K562 (cell line): Measurements from ENCODE around the gene SPPL3. TPM values are rescaled to one million over a fixed set of nuclear protein-coding genes. Genes with fewer than 3 reads are reported as not detected.

Source experiments
- ATAC-seq: fragments of 200-7000 bp; cut with Tn5 transposase; 3 replicates; pipeline ENCODE4 v1.9.1; 2020; ENCODE audit warnings: moderate library complexity
- BruUV-seq: library from RNA; stranded (reverse); fragments of 400-500 nt; replicated peaks from 2 replicates; lab custom pipeline; 2021; lab: Mats Ljungman, UMichigan
- CTCF ChIA-PET: fragments of 300-600 bp; formaldehyde crosslinking; extraction: SDS; loops from one replicate; lab custom pipeline; 2021; ENCODE audit warnings: low intra/inter-chr PET ratio; lab: Yijun Ruan, JAX
- POLR2A ChIA-PET: fragments of 300-600, 350-650 bp; sonication (Branson Sonifier 250); formaldehyde crosslinking; extraction: SDS; loops from one replicate; lab custom pipeline; 2021; ENCODE audit warnings: antibody characterized with exemption, inconsistent platforms; lab: Yijun Ruan, JAX
- DNase-seq, 4 experiments: peaks; one replicate each; pipeline versions ENCODE4 v3.0.0 to v3.0.0-alpha.2; 2011 to 2018; ENCODE audit warnings: low spot score in 3 of 4, mixed read lengths in 3 of 4; ENCODE audit errors: extremely low read depth in 1 of 4
- FAIRE-seq: peaks from 2 replicates; lab custom pipeline; 2011; peaks lifted over from hg19 to GRCh38; lab: Jason Lieb, UNC
- H2AFZ ChIP-seq: 2 replicates; pipeline ENCODE4 v1.6.0; 2011; ENCODE audit warnings: low read depth, low read length, control low read depth, inconsistent platforms
- H3K27ac ChIP-seq: fragments of 200-600 bp; 3 replicates; pipeline ENCODE4 v1.8.0; 2011; ENCODE audit warnings: low read depth, mild to moderate bottlenecking, control low read depth, inconsistent platforms, low read length, moderate library complexity, mixed read lengths; ENCODE audit errors: extremely low read depth
- H3K27me3 ChIP-seq, 2 experiments: fragments of 300-600 bp in 1 of 2; 2 replicates in 1 of 2; 3 replicates in 1 of 2; pipeline versions ENCODE4 v1.6.0 to v1.8.0; 2011; ENCODE audit warnings: inconsistent platforms in 2 of 2, low read length in 2 of 2, mild to moderate bottlenecking in 1 of 2, mixed read lengths in 1 of 2, moderate library complexity in 1 of 2; ENCODE audit not compliant: control insufficient read depth in 2 of 2, insufficient read depth in 2 of 2
- H3K36me3 ChIP-seq: fragments of 300-600 bp; 3 replicates; pipeline ENCODE4 v1.8.0; 2011; ENCODE audit warnings: mild to moderate bottlenecking, low read length, inconsistent platforms; ENCODE audit not compliant: control insufficient read depth, insufficient read depth
- H3K4me1 ChIP-seq, 2 experiments: fragments of 200-600 bp in 1 of 2; replicated peaks in 1 of 2; 2 replicates in 1 of 2; 3 replicates in 1 of 2; pipeline versions ENCODE4 v1.5.1 to v1.8.0; 2011; ENCODE audit warnings: inconsistent platforms in 2 of 2, low read length in 2 of 2, mild to moderate bottlenecking in 1 of 2, mixed read lengths in 1 of 2, moderate library complexity in 1 of 2; ENCODE audit not compliant: control insufficient read depth in 2 of 2, insufficient read depth in 2 of 2
- H3K4me2 ChIP-seq: 2 replicates; pipeline ENCODE4 v1.6.1; 2011; ENCODE audit warnings: low read length, control low read depth, inconsistent platforms, mixed read lengths; ENCODE audit not compliant: insufficient read depth
- H3K4me3 ChIP-seq: fragments of 200-600 bp; sonication (generic), shearing (Covaris generic); 2 replicates; pipeline ENCODE4 v1.5.1; 2016; ENCODE audit warnings: control low read depth, inconsistent platforms
- H3K79me2 ChIP-seq: fragments of 200-600 bp; 3 replicates; pipeline ENCODE4 v1.8.0; 2011; ENCODE audit warnings: low read length, inconsistent platforms; ENCODE audit not compliant: control insufficient read depth, insufficient read depth
- H3K9ac ChIP-seq, 2 experiments: 2 replicates each; pipeline versions ENCODE4 v1.6.0 to v1.6.1; 2011; ENCODE audit warnings: low read depth in 2 of 2, low read length in 2 of 2, control low read depth in 1 of 2, inconsistent platforms in 1 of 2, mild to moderate bottlenecking in 1 of 2, mixed read lengths in 1 of 2; ENCODE audit not compliant: insufficient read depth in 1 of 2
- H3K9me1 ChIP-seq: one replicate; pipeline ENCODE4 v1.6.0; 2011; ENCODE audit warnings: inconsistent platforms, mild to moderate bottlenecking, low read length, moderate library complexity; ENCODE audit not compliant: control insufficient read depth, insufficient read depth
- H3K9me3 ChIP-seq: replicated peaks from 2 replicates; pipeline ENCODE4 v1.5.1; 2011; ENCODE audit warnings: low read depth, low read length, inconsistent platforms; ENCODE audit not compliant: control insufficient read depth, insufficient read depth
- H4K20me1 ChIP-seq: replicated peaks from 2 replicates; pipeline ENCODE4 v1.6.1; 2011; ENCODE audit warnings: low read length, inconsistent platforms, mixed read lengths; ENCODE audit not compliant: control insufficient read depth, insufficient read depth
- ZNF133 ChIP-seq: fragments of 250-450 bp; sonication (Bioruptor Pico); IDR thresholded peaks from 2 replicates; pipeline ENCODE4 v1.4.0; 2020; ENCODE audit warnings: mild to moderate bottlenecking
- ZNF354B ChIP-seq: fragments of 250-450 bp; sonication (Bioruptor Pico); IDR thresholded peaks from 2 replicates; pipeline ENCODE4 v1.4.0; 2020
- WGBS: fragments of 100-300 bp; shearing (Covaris generic); methylation state at CpG from one replicate; pipeline ENCODE4 v1.1.6; 2016; ENCODE audit warnings: low coverage, mixed read lengths; ENCODE audit not compliant: insufficient coverage; ENCODE audit errors: missing lambda C conversion rate; 5-methylcytosine and 5-hydroxymethylcytosine counted together
- in situ Hi-C: fragments of 300-500 bp; cut with MboI; formaldehyde crosslinking; loops from 4 replicates; pipeline ENCODE4 v1.15.0; 2018; ENCODE audit warnings: inconsistent platforms, mixed read lengths
- intact Hi-C: fragments of 100-400 bp; cut with micrococcal nuclease; formaldehyde crosslinking; loops from 2 replicates; pipeline ENCODE4 v1.14.2; 2022
- polyA plus RNA-seq, 8 experiments: library from polyadenylated mRNA; depleted of rRNA in 4 of 8; stranded (reverse) in 5 of 8; unstranded in 3 of 8; fragments of >200 nt; fragmentation: Nextera tagmentation in 2 of 8; fragmentation: Illumina TruSeq in 1 of 8; extraction: Ambion mirVana in 2 of 8; extraction: Trizol in 1 of 8; gene quantifications; 2 replicates each; pipeline versions ENCODE4 v1.2.1 to v1.2.3, GENCODE V29; 2011 to 2014; ENCODE audit warnings: inconsistent platforms in 1 of 8, missing spikeins in 1 of 8
- total RNA-seq, 7 experiments: library from RNA; depleted of rRNA in 6 of 7; stranded (reverse); fragments of >200 nt in 6 of 7; fragmentation: Illumina TruSeq in 2 of 7; extraction: Trizol in 2 of 7; gene quantifications; 2 replicates each; pipeline versions ENCODE4 v1.2.1 to v1.2.3, GENCODE V29; 2011 to 2021; ENCODE audit warnings: low replicate concordance in 1 of 7
- TF ChIP-seq, protein P1 (sequence below): fragments of 450-650 bp; IDR thresholded peaks from 2 replicates; pipeline ENCODE4 v1.6.1; 2016; ENCODE audit warnings: borderline replicate concordance

SPPL3 gene
- total and polyA plus RNA-seq, 9 of the 15 experiments (the other 6 are each of a cell fraction or from before 2014, with no cell fraction given) = 2.9 to 32.1 (median 7.1) TPM

DNA sequence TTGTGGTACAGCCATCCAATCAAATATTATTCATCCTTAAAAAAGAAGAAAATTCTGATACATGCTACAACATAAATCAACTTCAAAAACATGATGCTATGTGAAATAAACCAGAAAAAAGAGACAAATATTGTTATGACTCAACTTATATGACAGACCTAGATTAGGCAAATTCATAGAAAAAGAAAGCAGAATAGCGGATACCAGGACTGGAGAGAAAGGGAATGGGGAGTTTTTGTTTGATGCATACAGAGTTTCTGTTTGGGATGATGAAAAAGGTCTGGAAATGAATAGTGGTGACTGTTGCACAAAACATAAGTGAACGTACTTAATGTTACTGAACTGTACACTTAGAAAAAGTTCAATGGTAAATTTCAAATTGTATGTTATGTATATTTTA is 82.3 kb downstream of the SPPL3 start:
- Histone ChIP-seq H2AFZ (no peak overlapping the region), H3K9me3 (no peaks in the 10 kb centered on the region), H3K4me3 (no peak overlapping the region), H3K4me2 (no peak overlapping the region), H3K36me3 (no peaks in the 10 kb centered on the region), H3K4me1 (peaks cover 0 to 3% of the 10 kb centered on the region in 2 experiments; a peak in 1 of 5 replicates), H3K27me3 (no peaks in the 10 kb centered on the region), H3K79me2 (peaks cover 34% of the 10 kb centered on the region), H3K9me1 (no peaks in the 10 kb centered on the region), H4K20me1 (peaks cover 4% of the 10 kb centered on the region; the same call in 1 of the 2 replicates), H3K27ac (no peak overlapping the region), H3K9ac (no peak overlapping the region)
- ChIA-PET CTCF (no interaction called here), POLR2A (no interaction called here)
- ATAC-seq (no peak), DNase-seq (no peak), FAIRE-seq (no peak)
- intact Hi-C loops = no loop called here
- 74% methylated on average over 2 of the region's 2 CpGs for WGBS
- in situ Hi-C loops = no loop called here
- TF ChIP-seq, protein P1, sequence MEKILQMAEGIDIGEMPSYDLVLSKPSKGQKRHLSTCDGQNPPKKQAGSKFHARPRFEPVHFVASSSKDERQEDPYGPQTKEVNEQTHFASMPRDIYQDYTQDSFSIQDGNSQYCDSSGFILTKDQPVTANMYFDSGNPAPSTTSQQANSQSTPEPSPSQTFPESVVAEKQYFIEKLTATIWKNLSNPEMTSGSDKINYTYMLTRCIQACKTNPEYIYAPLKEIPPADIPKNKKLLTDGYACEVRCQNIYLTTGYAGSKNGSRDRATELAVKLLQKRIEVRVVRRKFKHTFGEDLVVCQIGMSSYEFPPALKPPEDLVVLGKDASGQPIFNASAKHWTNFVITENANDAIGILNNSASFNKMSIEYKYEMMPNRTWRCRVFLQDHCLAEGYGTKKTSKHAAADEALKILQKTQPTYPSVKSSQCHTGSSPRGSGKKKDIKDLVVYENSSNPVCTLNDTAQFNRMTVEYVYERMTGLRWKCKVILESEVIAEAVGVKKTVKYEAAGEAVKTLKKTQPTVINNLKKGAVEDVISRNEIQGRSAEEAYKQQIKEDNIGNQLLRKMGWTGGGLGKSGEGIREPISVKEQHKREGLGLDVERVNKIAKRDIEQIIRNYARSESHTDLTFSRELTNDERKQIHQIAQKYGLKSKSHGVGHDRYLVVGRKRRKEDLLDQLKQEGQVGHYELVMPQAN = no peak
- no peak for TF ChIP-seq ZNF354B (CRISPR knock-in tag)
- TF ChIP-seq ZNF133 (CRISPR knock-in tag) = no peak
- BruUV-seq = no TSS peak
